SK-N-SH (cell line): Measurements from ENCODE around the gene MBNL1. TPM values are rescaled to one million over a fixed set of nuclear protein-coding genes. Genes with fewer than 3 reads are reported as not detected.

Experiments
- CTCF ChIA-PET: fragments of 300-600, 350-600 bp; formaldehyde crosslinking; extraction: SDS; loops from one replicate; lab custom pipeline; 2021; lab: Yijun Ruan, JAX
- POLR2A ChIA-PET: fragments of 350-600 bp; sonication (Branson Sonifier 250); formaldehyde crosslinking; extraction: SDS; loops from one replicate; lab custom pipeline; 2020; ENCODE audit warnings: antibody characterized with exemption, inconsistent platforms; lab: Yijun Ruan, JAX
- DNase-seq: peaks from one replicate; pipeline ENCODE4 v3.0.0; 2012
- H2AFZ ChIP-seq: fragments of 200-600 bp; sonication (generic); 2 replicates; pipeline ENCODE4 v1.8.1; 2016; ENCODE audit warnings: antibody characterized with exemption, mild to moderate bottlenecking, low read depth
- H3F3A ChIP-seq: fragments of 200-600 bp; sonication (generic); replicated peaks from 2 replicates; pipeline ENCODE3; 2016; ENCODE audit warnings: antibody characterized with exemption, mild to moderate bottlenecking; ENCODE audit not compliant: insufficient read depth
- H3K27ac ChIP-seq, 2 experiments: fragments of 200-500 bp in 1 of 2; fragments of 200-600 bp in 1 of 2; sonication (Bioruptor generic) in 1 of 2; sonication (generic), shearing (Covaris generic) in 1 of 2; 2 replicates each; pipeline versions ENCODE4 v1.5.1 to v1.6.1; 2014 to 2016; ENCODE audit warnings: low read depth in 2 of 2, inconsistent platforms in 1 of 2, low read length in 1 of 2, mild to moderate bottlenecking in 1 of 2, mixed read lengths in 1 of 2
- H3K27me3 ChIP-seq: fragments of 200-600 bp; sonication (generic), shearing (Covaris generic); 2 replicates; pipeline ENCODE4 v1.6.1; 2016; ENCODE audit warnings: mixed run types; ENCODE audit not compliant: insufficient read depth
- H3K36me3 ChIP-seq, 2 experiments: fragments of 200-500 bp in 1 of 2; fragments of 200-600 bp in 1 of 2; sonication (Bioruptor generic) in 1 of 2; sonication (generic) in 1 of 2; replicated peaks in 1 of 2; 2 replicates each; pipeline versions ENCODE3 to v1.5.1; 2014 to 2016; ENCODE audit warnings: low read length in 1 of 2, mild to moderate bottlenecking in 1 of 2; ENCODE audit not compliant: insufficient read depth in 2 of 2, control insufficient read depth in 1 of 2
- H3K4me1 ChIP-seq, 2 experiments: fragments of 200-500 bp in 1 of 2; fragments of 200-600 bp in 1 of 2; sonication (Bioruptor generic) in 1 of 2; sonication (generic), shearing (Covaris generic) in 1 of 2; 2 replicates each; pipeline versions ENCODE4 v1.5.1 to v1.6.1; 2014 to 2016; ENCODE audit warnings: low read depth in 1 of 2, low read length in 1 of 2, mixed run types in 1 of 2; ENCODE audit not compliant: insufficient read depth in 2 of 2, control insufficient read depth in 1 of 2
- H3K4me2 ChIP-seq: fragments of 200-600 bp; sonication (generic), shearing (Covaris generic); 2 replicates; pipeline ENCODE4 v1.6.1; 2017; ENCODE audit warnings: mixed run types
- H3K4me3 ChIP-seq, 2 experiments: fragments of 200-500 bp in 1 of 2; fragments of 200-600 bp in 1 of 2; sonication (Bioruptor generic) in 1 of 2; sonication (generic), shearing (Covaris generic) in 1 of 2; 2 replicates each; pipeline versions ENCODE4 v1.5.1 to v1.8.1; 2014 to 2016; ENCODE audit warnings: low read depth in 2 of 2, inconsistent platforms in 1 of 2, low read length in 1 of 2, mild to moderate bottlenecking in 1 of 2, mixed read lengths in 1 of 2, moderate library complexity in 1 of 2
- H3K79me2 ChIP-seq: fragments of 200-600 bp; sonication (generic); 2 replicates; pipeline ENCODE4 v1.8.1; 2017; ENCODE audit warnings: mild to moderate bottlenecking; ENCODE audit not compliant: insufficient read depth
- H3K9ac ChIP-seq: fragments of 200-600 bp; sonication (generic); 2 replicates; pipeline ENCODE4 v1.6.1; 2017; ENCODE audit warnings: mixed run types
- H3K9me2 ChIP-seq: fragments of 200-600 bp; sonication (generic); 2 replicates; pipeline ENCODE4 v1.6.1; 2017; ENCODE audit warnings: mixed run types
- H3K9me3 ChIP-seq: fragments of 200-600 bp; sonication (generic); 2 replicates; pipeline ENCODE4 v1.6.1; 2017; ENCODE audit warnings: mixed run types, mild to moderate bottlenecking, moderate library complexity
- H4K20me1 ChIP-seq: fragments of 200-600 bp; sonication (generic); 2 replicates; pipeline ENCODE4 v1.6.1; 2017; ENCODE audit warnings: mild to moderate bottlenecking, mixed run types; ENCODE audit not compliant: insufficient read depth
- ELF1 ChIP-seq: IDR thresholded peaks from 2 replicates; pipeline ENCODE4 v1.4.0; 2012
- EP300 ChIP-seq, 2 experiments: IDR thresholded peaks; 2 replicates each; pipeline versions ENCODE4 v1.4.0 to v1.6.1; 2012; ENCODE audit warnings: borderline replicate concordance in 1 of 2, low read depth in 1 of 2, low read length in 1 of 2
- FOXM1 ChIP-seq: IDR thresholded peaks from 2 replicates; pipeline ENCODE4 v1.4.0; 2012; ENCODE audit warnings: low read depth, mild to moderate bottlenecking
- GABPA ChIP-seq: IDR thresholded peaks from 2 replicates; pipeline ENCODE4 v1.4.0; 2012; ENCODE audit warnings: low read depth, mild to moderate bottlenecking
- IRF3 ChIP-seq: fragments of 150-350 bp; IDR thresholded peaks from 2 replicates; pipeline ENCODE4 v1.6.1; 2016; ENCODE audit warnings: mild to moderate bottlenecking, low read depth, low read length
- NFIC ChIP-seq: IDR thresholded peaks from 2 replicates; pipeline ENCODE4 v1.4.0; 2012; ENCODE audit warnings: borderline replicate concordance
- POLR2AphosphoS5 ChIP-seq: IDR thresholded peaks from 2 replicates; pipeline ENCODE4 v1.6.1; 2012; ENCODE audit warnings: low read depth, low read length
- RXRA ChIP-seq: IDR thresholded peaks from 2 replicates; pipeline ENCODE4 v1.4.0; 2012; ENCODE audit warnings: low read depth, mild to moderate bottlenecking, borderline replicate concordance
- SIN3A ChIP-seq: IDR thresholded peaks from 2 replicates; pipeline ENCODE4 v1.6.1; 2012; ENCODE audit warnings: low read depth, mild to moderate bottlenecking, low read length, moderate library complexity, borderline replicate concordance
- SMC3 ChIP-seq: IDR thresholded peaks from 2 replicates; pipeline ENCODE4 v1.6.1; 2012; ENCODE audit warnings: low read depth, low read length, improper control_type of control experiment
- WGBS: methylation state at CpG from one replicate; pipeline ENCODE4 v1.1.6; 2017; ENCODE audit warnings: low lambda C conversion rate; 5-methylcytosine and 5-hydroxymethylcytosine counted together
- polyA plus RNA-seq, 3 experiments: library from polyadenylated mRNA; depleted of rRNA; stranded (reverse); fragments of >200 nt; gene quantifications; 2 replicates each; pipeline ENCODE4 v1.2.3, GENCODE V29; 2012
- TF ChIP-seq, protein P1 (sequence below): fragments of 200-600 bp; sonication (generic); IDR thresholded peaks from 2 replicates; pipeline ENCODE4 v1.6.1; 2017; ENCODE audit warnings: antibody characterized with exemption, mild to moderate bottlenecking, moderate library complexity
- TF ChIP-seq, protein P2 (sequence below): IDR thresholded peaks from 2 replicates; pipeline ENCODE4 v1.6.1; 2012; ENCODE audit warnings: mild to moderate bottlenecking, low read depth, low read length, moderate library complexity
- TF ChIP-seq, protein P3 (sequence below): IDR thresholded peaks from 2 replicates; pipeline ENCODE4 v1.4.0; 2012; ENCODE audit warnings: low read depth, borderline replicate concordance

The MBNL1 gene
- polyA plus RNA-seq, 1 of the 3 experiments (the other 2 are of a cell fraction), result 44.3 TPM

DNA sequence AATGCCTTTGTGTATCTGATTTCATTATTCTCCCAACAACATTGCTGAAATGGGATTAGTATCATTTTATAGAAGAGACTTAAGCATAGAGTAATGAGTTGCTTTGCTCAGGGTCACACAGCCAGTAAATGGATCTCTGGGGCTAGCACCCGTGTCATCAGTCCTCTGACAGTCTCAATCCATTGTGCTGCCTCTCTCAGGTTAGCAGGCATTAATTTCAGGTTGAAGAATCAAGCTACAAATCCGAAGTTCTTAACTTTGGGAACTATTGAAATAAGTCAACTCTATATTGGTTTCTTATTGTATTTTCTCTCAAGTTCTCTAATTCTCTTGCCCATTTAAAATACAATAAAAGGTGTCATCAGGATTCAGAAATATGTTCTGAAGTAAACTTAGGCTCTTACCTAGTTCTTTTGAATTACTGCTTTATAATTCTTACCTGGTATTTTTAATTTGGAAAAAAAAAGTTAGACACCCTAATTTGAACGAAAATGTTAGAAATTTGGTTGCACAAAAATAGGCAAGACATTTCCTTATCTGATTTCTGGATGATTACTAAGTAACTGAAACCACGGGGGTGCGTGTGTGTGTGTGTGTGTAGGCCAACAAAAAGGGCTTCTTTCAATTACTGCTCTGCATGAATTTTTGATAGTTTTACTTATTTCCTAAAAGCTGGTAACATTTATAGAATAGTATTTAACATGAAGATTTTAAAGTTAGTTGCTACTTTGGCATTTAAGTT, 189.8 kb downstream of the MBNL1 start:
- peaks cover 30% of the 10 kb centered on the region for H3F3A ChIP-seq
- H3K4me3 ChIP-seq, result no peak overlapping the region
- no peaks in the 10 kb centered on the region for H3K9me3 ChIP-seq
- no peak overlapping the region for H3K27ac ChIP-seq
- TF ChIP-seq, protein P1, sequence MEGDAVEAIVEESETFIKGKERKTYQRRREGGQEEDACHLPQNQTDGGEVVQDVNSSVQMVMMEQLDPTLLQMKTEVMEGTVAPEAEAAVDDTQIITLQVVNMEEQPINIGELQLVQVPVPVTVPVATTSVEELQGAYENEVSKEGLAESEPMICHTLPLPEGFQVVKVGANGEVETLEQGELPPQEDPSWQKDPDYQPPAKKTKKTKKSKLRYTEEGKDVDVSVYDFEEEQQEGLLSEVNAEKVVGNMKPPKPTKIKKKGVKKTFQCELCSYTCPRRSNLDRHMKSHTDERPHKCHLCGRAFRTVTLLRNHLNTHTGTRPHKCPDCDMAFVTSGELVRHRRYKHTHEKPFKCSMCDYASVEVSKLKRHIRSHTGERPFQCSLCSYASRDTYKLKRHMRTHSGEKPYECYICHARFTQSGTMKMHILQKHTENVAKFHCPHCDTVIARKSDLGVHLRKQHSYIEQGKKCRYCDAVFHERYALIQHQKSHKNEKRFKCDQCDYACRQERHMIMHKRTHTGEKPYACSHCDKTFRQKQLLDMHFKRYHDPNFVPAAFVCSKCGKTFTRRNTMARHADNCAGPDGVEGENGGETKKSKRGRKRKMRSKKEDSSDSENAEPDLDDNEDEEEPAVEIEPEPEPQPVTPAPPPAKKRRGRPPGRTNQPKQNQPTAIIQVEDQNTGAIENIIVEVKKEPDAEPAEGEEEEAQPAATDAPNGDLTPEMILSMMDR, result no peak
- TF ChIP-seq ELF1 (no peak), RXRA (no peak), SMC3 (no peak), NFIC (no peak), FOXM1 (no peak), IRF3 (no peak)
- TF ChIP-seq, protein P2, sequence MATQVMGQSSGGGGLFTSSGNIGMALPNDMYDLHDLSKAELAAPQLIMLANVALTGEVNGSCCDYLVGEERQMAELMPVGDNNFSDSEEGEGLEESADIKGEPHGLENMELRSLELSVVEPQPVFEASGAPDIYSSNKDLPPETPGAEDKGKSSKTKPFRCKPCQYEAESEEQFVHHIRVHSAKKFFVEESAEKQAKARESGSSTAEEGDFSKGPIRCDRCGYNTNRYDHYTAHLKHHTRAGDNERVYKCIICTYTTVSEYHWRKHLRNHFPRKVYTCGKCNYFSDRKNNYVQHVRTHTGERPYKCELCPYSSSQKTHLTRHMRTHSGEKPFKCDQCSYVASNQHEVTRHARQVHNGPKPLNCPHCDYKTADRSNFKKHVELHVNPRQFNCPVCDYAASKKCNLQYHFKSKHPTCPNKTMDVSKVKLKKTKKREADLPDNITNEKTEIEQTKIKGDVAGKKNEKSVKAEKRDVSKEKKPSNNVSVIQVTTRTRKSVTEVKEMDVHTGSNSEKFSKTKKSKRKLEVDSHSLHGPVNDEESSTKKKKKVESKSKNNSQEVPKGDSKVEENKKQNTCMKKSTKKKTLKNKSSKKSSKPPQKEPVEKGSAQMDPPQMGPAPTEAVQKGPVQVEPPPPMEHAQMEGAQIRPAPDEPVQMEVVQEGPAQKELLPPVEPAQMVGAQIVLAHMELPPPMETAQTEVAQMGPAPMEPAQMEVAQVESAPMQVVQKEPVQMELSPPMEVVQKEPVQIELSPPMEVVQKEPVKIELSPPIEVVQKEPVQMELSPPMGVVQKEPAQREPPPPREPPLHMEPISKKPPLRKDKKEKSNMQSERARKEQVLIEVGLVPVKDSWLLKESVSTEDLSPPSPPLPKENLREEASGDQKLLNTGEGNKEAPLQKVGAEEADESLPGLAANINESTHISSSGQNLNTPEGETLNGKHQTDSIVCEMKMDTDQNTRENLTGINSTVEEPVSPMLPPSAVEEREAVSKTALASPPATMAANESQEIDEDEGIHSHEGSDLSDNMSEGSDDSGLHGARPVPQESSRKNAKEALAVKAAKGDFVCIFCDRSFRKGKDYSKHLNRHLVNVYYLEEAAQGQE, result no peak
- H3K9me2 ChIP-seq, result no peaks in the 10 kb centered on the region
- ChIA-PET POLR2A (no interaction called here), CTCF (interaction anchor here (1.2 to 2.3 kb wide), 5 partner anchors 8 to 275 kb away, joined by 4 to 8 read pairs (median 6); no protein-coding TSS in a partner anchor)
- H3K9ac ChIP-seq, result no peak overlapping the region
- no peaks in the 10 kb centered on the region for H3K27me3 ChIP-seq
- H3K79me2 ChIP-seq, result peaks cover 35% of the 10 kb centered on the region
- no peak overlapping the region for H2AFZ ChIP-seq
- no peaks in the 10 kb centered on the region; a peak in 3 of 4 replicates for H3K4me1 ChIP-seq
- 92% methylated on average over 5 of the region's 5 CpGs for WGBS
- H4K20me1 ChIP-seq, result no peaks in the 10 kb centered on the region
- H3K4me2 ChIP-seq, result no peak overlapping the region
- no peak for DNase-seq
- peaks cover 61 to 86% of the 10 kb centered on the region in 2 experiments for H3K36me3 ChIP-seq

GRCh38 chr3:152459118-152459515, 190.4 kb downstream of the MBNL1 start:
- POLR2A ChIA-PET, result no interaction called here
- peaks cover 31% of the 10 kb centered on the region for H3K79me2 ChIP-seq
- TF ChIP-seq EP300 (IDR thresholded peaks at IDR 0.05; ENCODE audit: borderline replicate concordance in 1 of 2, low read depth in 1 of 2, low read length in 1 of 2) (no peak), POLR2AphosphoS5 (no peak), GABPA (no peak), SIN3A (no peak)
- TF ChIP-seq, protein P3, sequence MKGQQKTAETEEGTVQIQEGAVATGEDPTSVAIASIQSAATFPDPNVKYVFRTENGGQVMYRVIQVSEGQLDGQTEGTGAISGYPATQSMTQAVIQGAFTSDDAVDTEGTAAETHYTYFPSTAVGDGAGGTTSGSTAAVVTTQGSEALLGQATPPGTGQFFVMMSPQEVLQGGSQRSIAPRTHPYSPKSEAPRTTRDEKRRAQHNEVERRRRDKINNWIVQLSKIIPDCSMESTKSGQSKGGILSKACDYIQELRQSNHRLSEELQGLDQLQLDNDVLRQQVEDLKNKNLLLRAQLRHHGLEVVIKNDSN, result no peak
- TF ChIP-seq, protein P1, result no peak

More at GRCh38 chr3:152459118-152459515, 190.4 kb downstream of the MBNL1 start:
- Histone ChIP-seq H3K27me3 (no peaks in the 10 kb centered on the region), H3K9me2 (no peaks in the 10 kb centered on the region), H3K4me1 (no peaks in the 10 kb centered on the region; a peak in 3 of 4 replicates), H3K27ac (no peak overlapping the region), H2AFZ (no peak overlapping the region), H3K36me3 (peaks cover 64 to 86% of the 10 kb centered on the region in 2 experiments), H3K4me3 (no peak overlapping the region), H3F3A (peaks cover 30% of the 10 kb centered on the region), H4K20me1 (no peaks in the 10 kb centered on the region), H3K9me3 (no peaks in the 10 kb centered on the region), H3K9ac (no peak overlapping the region), H3K4me2 (no peak overlapping the region)
- DNase-seq, result no peak
- 95% methylated on average over 2 of the region's 2 CpGs for WGBS
- CTCF ChIA-PET, result interaction anchor here (1.4 to 2.3 kb wide), 3 partner anchors 13 to 276 kb away, joined by 6 to 8 read pairs (median 7); no protein-coding TSS in a partner anchor
